ENCODE measurements around the gene KLHL8.

KLHL8 gene

DNA sequence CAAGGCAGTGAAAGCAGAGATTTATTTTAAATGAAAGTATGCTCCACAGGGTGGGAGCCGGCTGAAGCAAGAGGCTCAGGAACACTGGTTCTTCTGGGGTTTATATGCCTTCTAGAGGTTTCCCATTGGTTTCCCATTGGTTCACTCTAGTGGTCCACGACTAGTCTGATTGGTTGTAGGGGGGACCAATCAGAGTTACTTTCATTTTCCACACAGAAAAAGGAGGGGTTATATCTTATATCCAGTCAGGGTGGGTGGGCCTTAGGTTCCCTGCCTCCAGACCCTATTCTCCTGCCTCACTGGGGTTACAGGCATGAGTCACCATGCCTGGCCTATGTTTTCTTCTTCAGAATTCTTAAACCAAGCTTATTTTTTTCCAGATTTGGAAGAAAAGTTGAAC, 101.6 kb downstream of the KLHL8 start:
- DNase-seq = no peak

DNA sequence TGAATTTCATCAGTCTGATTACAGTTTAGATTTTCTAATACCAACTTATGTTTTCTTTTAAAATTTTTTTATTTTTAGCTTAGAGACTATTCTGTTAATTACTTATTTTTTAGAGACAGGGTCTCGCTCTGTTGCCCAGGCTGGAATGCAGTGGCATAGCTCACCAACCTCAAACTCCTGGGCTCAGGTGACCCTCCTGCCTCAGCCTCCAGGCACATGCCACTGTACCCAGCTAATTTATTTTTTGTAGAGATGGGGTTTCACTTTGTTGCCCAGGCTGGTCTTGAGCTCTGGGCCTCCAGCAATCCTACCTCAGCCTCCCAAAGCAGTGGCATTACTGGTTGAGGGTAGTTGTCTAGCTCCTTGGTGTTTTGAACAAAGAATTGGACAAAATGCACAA, 102.0 kb downstream of the KLHL8 start:
- DNase-seq = no peak

DNA sequence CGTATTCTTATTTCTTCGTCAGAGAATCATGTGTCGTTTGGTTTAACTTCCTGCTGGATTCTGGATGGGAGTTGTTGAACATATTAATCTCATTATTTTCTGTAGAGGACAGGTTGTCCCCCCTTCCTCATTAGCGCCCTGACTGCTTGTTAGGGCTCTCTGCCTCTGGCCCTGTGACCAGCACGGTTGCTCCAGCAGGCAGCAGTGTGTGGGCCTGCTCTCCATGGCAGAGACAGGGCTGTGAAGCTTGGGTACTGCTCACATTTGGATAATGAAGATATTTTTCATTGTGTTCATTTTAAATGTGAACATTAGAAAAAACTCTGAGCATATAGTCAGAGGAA, 102.7 kb downstream of the KLHL8 start:
- DNase-seq = no peak

DNA sequence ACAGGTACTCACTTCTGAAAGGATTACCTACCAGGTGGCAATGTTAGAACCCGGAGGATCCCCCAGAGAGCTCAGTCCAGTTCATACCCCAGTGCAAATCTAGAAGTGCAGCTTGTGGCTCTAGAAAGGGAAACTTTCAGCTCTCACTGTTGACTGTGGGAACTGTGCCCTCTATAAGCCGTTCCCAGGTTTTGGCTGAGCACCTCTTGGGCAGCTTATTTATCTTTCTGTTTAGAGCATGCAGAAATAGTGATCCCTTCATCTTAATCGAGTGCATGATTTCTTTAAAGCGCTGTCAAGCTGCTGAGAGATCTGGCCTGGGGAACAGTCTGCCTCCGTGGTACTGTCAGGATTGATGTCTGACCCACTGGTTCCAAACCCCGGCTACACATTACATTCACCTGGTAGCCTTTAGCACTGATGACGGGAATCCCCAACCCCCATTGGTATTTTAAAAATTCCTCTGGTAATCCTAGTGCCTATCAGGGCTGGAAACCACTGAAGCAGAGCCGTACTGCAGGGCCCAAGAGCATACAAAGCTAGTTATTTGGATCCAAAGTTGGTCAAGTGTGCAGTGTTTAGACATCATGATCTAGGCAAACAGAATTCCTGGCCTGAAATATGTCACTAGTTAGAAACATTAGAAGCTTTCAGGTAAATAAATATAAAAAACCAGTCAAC, 103.2 kb downstream of the KLHL8 start:
- no peak for DNase-seq

DNA sequence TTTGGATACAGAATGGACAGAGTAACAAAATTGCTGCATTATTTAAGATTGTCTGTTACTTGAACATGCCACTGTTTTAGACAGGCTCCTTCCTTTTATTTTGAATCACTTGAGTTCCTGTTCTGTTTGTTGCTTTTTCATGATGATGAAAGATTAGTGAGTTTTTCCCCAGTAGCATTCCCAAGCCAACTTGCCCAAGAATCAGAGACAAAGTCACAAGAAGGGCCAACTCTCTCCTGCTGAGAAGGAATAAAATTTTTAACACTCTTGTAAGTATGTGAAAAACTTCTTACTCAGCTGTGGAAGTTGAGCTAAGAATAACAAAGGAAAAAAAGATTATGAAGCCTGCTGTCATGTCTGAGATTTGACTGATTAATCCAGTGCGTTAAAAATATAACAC, 104.2 kb downstream of the KLHL8 start:
- DNase-seq = no peak

DNA sequence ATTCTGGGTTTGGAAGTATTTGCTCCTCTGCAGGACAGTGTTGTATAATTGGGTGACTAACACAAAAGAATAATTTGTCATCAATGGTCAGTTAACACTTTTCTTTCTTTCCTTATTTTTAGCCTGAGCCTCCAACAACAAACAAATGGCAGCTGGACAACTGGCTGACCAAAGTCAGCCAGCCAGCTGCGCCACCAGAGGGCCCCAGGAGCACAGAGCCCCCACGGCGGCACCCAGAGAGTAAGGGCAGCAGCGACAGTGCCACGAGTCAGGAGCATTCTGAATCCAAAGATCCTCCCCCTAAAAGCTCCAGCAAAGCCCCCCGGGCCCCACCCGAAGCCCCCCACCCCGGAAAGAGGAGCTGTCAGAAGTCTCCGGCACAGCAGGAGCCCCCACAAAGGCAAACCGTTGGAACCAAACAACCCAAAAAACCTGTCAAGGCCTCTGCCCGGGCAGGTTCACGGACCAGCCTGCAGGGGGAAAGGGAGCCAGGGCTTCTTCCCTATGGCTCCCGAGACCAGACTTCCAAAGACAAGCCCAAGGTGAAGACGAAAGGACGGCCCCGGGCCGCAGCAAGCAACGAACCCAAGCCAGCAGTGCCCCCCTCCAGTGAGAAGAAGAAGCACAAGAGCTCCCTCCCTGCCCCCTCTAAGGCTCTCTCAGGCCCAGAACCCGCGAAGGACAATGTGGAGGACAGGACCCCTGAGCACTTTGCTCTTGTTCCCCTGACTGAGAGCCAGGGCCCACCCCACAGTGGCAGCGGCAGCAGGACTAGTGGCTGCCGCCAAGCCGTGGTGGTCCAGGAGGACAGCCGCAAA, 106.0 kb downstream of the KLHL8 start:
- no peak for DNase-seq

DNA sequence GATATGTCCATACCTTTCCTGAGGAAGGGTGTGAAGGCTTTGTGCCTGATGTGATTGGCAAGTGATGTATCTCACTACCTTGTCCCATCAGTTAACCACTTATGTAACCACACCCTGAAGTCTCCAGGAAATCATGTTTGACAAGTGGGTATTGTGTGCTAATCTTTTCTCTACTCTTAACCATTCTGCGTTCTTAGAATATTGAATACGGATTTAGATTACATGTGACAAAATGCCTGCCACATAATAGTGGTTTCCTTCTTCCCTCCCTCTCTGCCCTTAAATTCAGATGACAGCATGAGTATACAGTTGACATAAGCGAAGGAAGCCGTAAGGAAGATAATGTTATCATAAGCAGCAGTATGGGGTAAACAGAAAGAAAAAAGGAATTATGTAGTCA, 108.4 kb downstream of the KLHL8 start:
- no peak for DNase-seq

Data from islet precursor cell (in vitro differentiated cells).